Skeletal muscle tissue (tissue), 4 donors: Measurements from ENCODE around the gene MOB1B. TPM values are rescaled to one million over a fixed set of nuclear protein-coding genes. Genes with fewer than 3 reads are reported as not detected.

Experiments
- H3K27ac ChIP-seq: one replicate; pipeline ENCODE4 v1.7.0; 2013; ENCODE audit warnings: mild to moderate bottlenecking, low read depth, low read length, inconsistent platforms
- H3K27me3 ChIP-seq, 3 donors: one replicate each; pipeline ENCODE4 v1.7.0; 2013; ENCODE audit warnings: low read length in 3 of 3; ENCODE audit not compliant: control insufficient read depth in 3 of 3, insufficient read depth in 3 of 3
- H3K36me3 ChIP-seq, 3 donors: one replicate each; pipeline ENCODE4 v1.7.0; 2013; ENCODE audit warnings: low read length in 3 of 3; ENCODE audit not compliant: control insufficient read depth in 3 of 3, insufficient read depth in 3 of 3
- H3K4me1 ChIP-seq, 3 donors: one replicate each; pipeline ENCODE4 v1.7.0; 2013; ENCODE audit warnings: low read length in 3 of 3, mild to moderate bottlenecking in 3 of 3; ENCODE audit not compliant: control insufficient read depth in 3 of 3, insufficient read depth in 3 of 3
- H3K4me3 ChIP-seq, 3 donors: one replicate each; pipeline ENCODE4 v1.7.0; 2013; ENCODE audit warnings: low read length in 3 of 3
- H3K9ac ChIP-seq, 3 donors: one replicate each; pipeline ENCODE4 v1.7.0; 2013; ENCODE audit warnings: low read length in 3 of 3, mild to moderate bottlenecking in 3 of 3, moderate library complexity in 2 of 3, low read depth in 1 of 3
- H3K9me3 ChIP-seq, 3 donors: one replicate each; pipeline ENCODE4 v1.7.0; 2013; ENCODE audit warnings: low read length in 3 of 3; ENCODE audit not compliant: control insufficient read depth in 3 of 3
- total RNA-seq: library from RNA; depleted of rRNA; stranded (reverse); fragments of >200 nt; gene quantifications from one replicate; pipeline ENCODE4 v1.2.3, GENCODE V29; 2014
- donor health status: Osteomylitis.

MOB1B gene
- total RNA-seq, 1 donor from 2014 or later = 30.3 TPM

DNA sequence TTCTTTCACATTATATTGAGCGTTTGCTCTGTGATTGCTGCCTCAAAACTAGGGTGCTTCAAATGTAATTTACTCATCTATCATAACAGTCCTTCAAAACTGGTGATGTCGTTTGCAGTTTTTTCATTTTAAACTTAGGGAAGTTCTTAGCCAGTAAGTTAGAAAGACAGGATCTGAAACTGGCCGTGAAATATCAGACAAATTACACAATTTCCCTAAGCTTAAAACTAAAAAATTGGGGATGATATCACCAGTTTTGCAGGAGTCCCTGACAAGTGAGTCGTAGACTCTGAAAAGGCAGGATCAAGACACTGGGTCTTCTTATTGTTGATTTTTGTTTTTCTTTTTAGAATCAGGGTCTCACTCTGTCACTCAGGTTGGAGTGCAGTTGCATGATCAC is 44.8 kb downstream of the MOB1B start:
- Histone ChIP-seq H3K4me1 (no peaks in the 10 kb centered on the region), H3K27ac (peak overlapping the region; percentile 26)

DNA sequence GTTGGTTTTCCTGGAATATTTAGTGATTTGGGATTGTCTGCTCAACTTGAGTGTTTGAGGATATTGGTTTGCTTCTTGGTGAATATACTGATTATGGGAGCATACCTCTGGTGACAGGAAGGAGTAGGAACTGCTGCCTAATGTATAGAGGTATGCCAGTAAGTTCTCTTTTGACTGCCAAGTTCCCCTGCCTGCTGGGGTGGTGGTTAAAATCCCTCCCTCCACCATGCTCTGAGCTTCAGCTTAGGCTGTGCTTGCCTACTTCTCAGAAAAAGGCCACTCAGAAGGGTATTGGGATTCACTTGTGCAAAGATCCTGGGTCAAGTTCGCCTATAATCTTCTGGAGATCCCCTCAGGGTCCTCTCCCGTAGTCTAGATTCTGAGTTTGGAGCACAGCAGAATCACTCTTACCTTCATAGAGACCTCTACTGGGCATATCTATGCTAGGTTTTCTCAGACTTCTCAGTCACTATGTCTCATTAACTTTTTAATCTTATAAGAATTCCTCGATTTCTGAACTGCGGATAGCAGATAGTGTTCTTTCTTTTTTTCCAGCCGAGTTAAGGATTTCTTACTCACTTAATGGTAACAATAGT is 46.6 kb downstream of the MOB1B start:
- H3K27me3 ChIP-seq = no peaks in the 10 kb centered on the region
- H3K9ac ChIP-seq = no peak overlapping the region
- no peak overlapping the region for H3K27ac ChIP-seq
- no peak overlapping the region for H3K4me3 ChIP-seq
- no peaks in the 10 kb centered on the region for H3K9me3 ChIP-seq
- no peaks in the 10 kb centered on the region for H3K4me1 ChIP-seq
- H3K36me3 ChIP-seq = no peaks in the 10 kb centered on the region

More for the DNA sequence above, 44.8 kb downstream of the MOB1B start:
- Histone ChIP-seq H3K9ac (no peak overlapping the region), H3K36me3 (no peaks in the 10 kb centered on the region), H3K27me3 (no peaks in the 10 kb centered on the region), H3K9me3 (no peaks in the 10 kb centered on the region), H3K4me3 (no peak overlapping the region)

DNA sequence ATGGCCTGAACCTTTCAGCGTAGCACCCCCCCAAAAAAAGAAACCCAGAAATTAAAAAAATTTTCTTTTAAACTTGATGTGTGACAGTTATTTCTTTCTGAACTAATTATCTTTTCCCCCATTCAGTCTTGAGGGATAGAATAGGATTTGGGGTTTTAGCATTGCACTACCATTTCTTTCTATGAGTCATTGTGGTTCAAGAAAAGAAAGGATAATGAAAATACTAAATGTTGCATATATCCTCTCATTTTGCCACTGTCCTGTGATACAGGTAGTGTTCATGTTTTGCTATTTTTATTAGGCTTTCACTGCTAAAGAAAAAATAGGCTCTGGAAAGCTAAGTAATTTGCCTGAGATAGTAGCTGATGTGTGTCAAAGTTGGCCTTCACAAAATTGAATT is 51.9 kb downstream of the MOB1B start:
- no peaks in the 10 kb centered on the region for H3K4me1 ChIP-seq
- H3K36me3 ChIP-seq = peaks cover 0 to 2% (median 0%) of the 10 kb centered on the region in 3 donors
- no peak overlapping the region for H3K27ac ChIP-seq
- no peaks in the 10 kb centered on the region for H3K9me3 ChIP-seq
- no peak overlapping the region for H3K9ac ChIP-seq
- H3K27me3 ChIP-seq = no peaks in the 10 kb centered on the region
- H3K4me3 ChIP-seq = no peak overlapping the region

DNA sequence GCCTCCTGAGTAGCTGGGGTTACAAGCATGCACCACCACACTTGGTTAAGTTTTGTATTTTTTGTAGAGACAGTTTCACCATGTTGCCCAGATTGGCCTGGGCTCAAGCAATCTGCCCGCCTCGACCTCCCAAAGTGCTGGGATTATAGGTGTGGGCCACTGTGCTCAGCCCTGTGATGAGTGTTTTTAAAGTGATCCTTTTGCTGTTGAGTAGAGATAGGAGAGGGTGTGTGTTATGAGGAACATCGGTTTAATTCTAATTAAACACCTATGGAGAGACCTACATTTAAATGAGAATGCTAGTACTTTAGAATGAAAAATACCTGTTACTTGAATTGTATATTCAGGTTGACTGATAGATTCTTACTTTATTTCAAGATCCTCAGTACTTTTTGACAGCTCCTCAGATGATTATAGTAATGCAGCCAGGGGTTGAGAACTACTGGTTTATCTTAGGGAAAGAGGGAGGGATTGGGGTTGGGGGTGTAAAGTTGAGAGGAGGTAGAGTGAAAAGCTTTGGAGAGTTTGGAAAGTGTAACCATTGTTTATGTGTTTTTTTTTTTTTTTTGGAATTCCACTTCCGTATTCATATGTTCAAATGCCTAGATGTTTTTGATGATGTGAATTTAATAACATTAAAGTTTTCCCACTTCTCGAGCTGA is 54.5 kb downstream of the MOB1B start:
- Histone ChIP-seq H3K4me1 (no peaks in the 10 kb centered on the region), H3K9ac (no peak overlapping the region), H3K4me3 (no peak overlapping the region)

DNA sequence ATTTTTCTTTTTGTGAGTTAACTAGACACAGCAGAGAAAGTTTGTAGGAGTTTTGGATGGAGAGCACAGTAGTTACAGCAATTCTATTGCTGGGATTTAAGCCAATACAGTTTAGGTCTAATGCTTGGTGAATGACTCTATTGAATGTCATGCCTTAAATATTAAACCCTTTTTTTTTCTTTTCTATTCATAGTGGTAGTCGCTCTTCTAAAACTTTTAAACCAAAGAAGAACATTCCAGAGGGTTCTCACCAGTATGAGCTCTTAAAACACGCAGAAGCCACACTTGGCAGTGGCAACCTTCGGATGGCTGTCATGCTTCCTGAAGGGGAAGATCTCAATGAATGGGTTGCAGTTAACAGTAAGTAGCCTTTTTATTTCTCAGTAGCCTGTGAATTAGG is 56.5 kb downstream of the MOB1B start:
- no peak overlapping the region for H3K4me3 ChIP-seq
- H3K9ac ChIP-seq = no peak overlapping the region
- H3K27ac ChIP-seq = no peak overlapping the region
- H3K4me1 ChIP-seq = no peaks in the 10 kb centered on the region
- peaks cover 2 to 10% (median 4%) of the 10 kb centered on the region in 3 donors for H3K36me3 ChIP-seq
- no peaks in the 10 kb centered on the region for H3K27me3 ChIP-seq
- H3K9me3 ChIP-seq = no peaks in the 10 kb centered on the region

More for the DNA sequence above, 54.5 kb downstream of the MOB1B start:
- Histone ChIP-seq H3K27ac (no peak overlapping the region), H3K36me3 (peaks cover 2 to 10% (median 4%) of the 10 kb centered on the region in 3 donors), H3K9me3 (no peaks in the 10 kb centered on the region), H3K27me3 (no peaks in the 10 kb centered on the region)

DNA sequence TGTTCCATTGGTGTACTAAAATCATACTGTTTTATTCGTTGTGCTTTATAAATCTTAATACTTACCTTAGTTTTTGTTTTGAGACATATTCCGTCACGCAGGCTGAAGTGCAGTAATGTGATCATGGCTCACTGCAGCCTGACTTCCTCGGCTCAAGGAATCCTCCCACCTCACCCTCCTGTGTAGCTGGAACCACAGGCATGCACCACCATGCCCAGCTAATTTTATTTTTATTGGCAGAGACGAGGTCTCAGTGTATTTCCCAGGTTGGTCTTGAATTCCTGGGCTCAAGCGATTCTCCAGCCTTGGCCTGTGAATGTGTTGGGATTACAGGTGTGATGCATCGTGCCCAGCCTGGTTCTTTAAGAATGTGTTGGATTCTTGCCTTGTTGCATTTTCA is 66.9 kb downstream of the MOB1B start:
- Histone ChIP-seq H3K9ac (no peak overlapping the region), H3K9me3 (no peaks in the 10 kb centered on the region), H3K4me3 (no peak overlapping the region), H3K4me1 (no peaks in the 10 kb centered on the region), H3K27me3 (no peaks in the 10 kb centered on the region), H3K27ac (no peak overlapping the region), H3K36me3 (peaks cover 0 to 6% (median 3%) of the 10 kb centered on the region in 3 donors)

DNA sequence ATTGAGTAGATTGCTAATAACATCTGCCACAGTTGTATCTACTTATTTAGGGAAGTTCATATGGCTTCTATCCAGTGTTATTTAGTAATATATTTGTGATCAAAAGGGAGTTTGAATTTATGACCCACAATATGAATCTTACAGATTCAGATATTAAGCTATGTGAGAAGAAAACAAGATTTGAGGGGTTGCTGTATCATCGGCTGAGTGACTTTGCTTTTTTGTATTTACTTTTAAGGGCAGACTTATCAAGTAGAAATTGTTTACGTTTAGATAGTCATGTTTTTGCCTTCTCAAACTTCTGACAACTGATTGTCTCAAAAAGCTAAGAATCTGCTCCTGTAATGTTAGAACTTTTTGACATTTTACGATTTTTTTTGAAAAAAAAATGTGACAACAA is 74.1 kb downstream of the MOB1B start:
- Histone ChIP-seq H3K9me3 (no peaks in the 10 kb centered on the region), H3K4me1 (no peaks in the 10 kb centered on the region), H3K4me3 (no peak overlapping the region), H3K9ac (no peak overlapping the region), H3K36me3 (peaks cover 0 to 5% (median 4%) of the 10 kb centered on the region in 3 donors), H3K27ac (no peak overlapping the region), H3K27me3 (no peaks in the 10 kb centered on the region)

DNA sequence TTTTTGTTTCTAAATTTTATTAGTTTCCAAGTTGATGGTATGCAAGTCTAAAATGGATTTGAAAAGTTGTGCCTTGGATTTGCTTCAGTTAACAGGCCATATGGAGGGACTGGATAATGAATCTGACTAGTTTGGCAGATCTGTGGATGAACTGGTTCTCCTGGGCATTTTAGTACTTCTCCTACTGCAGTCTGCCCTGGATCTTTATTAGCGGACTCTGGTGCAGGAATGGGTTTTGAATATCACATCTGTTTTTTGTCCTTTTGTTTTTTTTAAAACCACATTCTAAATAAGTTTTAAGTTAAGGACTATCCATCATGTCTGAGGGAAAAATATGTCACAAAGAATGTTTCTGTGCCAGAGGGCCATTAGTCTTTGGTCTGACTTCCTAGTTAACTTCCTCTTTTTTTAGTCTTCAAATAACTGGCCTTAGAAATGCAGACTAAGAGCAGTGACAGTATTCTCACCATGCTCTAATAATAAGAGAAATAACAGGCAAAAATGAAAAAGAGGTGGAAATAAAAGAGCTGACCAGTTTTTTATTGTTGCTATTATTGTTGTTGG is 77.4 kb downstream of the MOB1B start:
- Histone ChIP-seq H3K4me3 (no peak overlapping the region), H3K36me3 (peaks cover 0 to 5% (median 4%) of the 10 kb centered on the region in 3 donors), H3K9me3 (no peaks in the 10 kb centered on the region), H3K9ac (no peak overlapping the region), H3K27ac (no peak overlapping the region), H3K27me3 (no peaks in the 10 kb centered on the region), H3K4me1 (no peaks in the 10 kb centered on the region)

DNA sequence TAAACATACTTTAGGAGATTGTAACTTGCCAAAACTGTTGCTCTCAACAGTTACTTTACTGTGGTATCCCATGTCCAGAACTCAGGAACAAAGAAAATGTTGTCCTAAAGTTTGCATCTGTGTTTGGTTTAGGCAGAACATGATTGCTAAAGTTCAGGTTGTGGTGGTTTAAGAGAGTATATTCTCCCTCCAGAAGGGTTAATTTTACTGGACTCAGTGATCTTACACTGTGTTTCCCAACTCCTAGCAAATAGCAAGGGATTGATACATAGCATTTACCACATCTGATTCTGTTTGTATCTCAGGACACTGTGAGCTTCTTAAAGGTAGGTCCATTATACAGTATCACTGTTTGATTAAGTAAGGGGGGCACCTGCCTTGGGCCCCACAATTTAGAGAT is 78.0 kb downstream of the MOB1B start:
- no peak overlapping the region for H3K27ac ChIP-seq
- H3K9ac ChIP-seq = no peak overlapping the region
- no peak overlapping the region for H3K4me3 ChIP-seq
- H3K27me3 ChIP-seq = no peaks in the 10 kb centered on the region
- H3K4me1 ChIP-seq = no peaks in the 10 kb centered on the region
- H3K9me3 ChIP-seq = no peaks in the 10 kb centered on the region
- peaks cover 0 to 3% (median 2%) of the 10 kb centered on the region in 3 donors for H3K36me3 ChIP-seq

DNA sequence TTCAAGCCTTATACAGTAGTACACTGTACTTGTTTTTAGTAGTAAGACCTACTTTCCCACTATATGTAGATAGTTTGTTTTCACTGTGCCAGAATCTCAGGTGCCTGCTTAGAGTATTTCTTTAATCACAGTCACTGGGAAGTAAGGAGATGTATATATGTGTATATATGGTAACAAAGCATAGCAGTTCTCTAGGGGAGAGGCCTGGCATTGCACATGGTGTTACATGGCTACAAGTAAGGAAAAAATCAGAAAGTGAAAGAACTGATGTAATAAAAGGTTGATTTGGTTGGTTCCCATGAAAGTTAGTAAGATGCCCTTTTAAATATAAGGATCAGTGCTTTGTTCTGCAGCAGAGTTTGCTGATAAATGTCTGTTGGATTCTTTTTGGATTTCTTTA is 81.9 kb downstream of the MOB1B start:
- Histone ChIP-seq H3K27me3 (no peaks in the 10 kb centered on the region), H3K9me3 (no peaks in the 10 kb centered on the region), H3K9ac (no peak overlapping the region), H3K36me3 (no peaks in the 10 kb centered on the region), H3K27ac (no peak overlapping the region), H3K4me3 (no peak overlapping the region), H3K4me1 (no peaks in the 10 kb centered on the region)
